Esophagus squamous epithelium (tissue), 4 donors: ENCODE data around the gene TCP11L1.

Experiments
- POLR2A ChIP-seq, 4 donors: fragments of 450-650 bp; IDR thresholded peaks; one replicate each; pipeline ENCODE4 v1.6.1; 2017; ENCODE audit warnings: antibody characterized with exemption in 4 of 4, mild to moderate bottlenecking in 4 of 4, moderate library complexity in 3 of 4
- TF ChIP-seq, protein P1 (sequence below), 6 experiments: fragments of 450-650 bp in 4 of 6; fragments of 200-600 bp in 2 of 6; sonication (generic) in 2 of 6; IDR thresholded peaks; one replicate each; pipeline ENCODE4 v1.5.1; 2016 to 2019; ENCODE audit warnings: antibody characterized with exemption in 6 of 6, mild to moderate bottlenecking in 4 of 6, moderate library complexity in 4 of 6

DNA sequence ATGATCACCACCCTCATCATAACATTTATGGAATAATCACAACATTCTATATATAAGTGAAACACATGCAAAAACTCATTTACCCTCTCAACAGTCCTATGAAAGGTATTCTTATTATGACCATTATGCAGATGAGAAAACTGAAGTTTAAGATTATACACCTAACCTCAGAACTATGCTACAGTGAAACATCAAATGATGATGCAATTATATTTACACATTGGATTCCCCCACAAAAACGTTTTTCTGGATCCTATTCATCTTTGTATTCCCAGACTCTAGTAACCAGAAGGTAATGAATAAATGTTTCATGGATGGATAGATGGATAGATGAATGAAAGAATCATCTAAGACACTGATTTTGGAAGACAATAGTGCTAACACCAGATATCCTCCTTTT is 54.8 kb downstream of the TCP11L1 start:
- TF ChIP-seq, protein P1, sequence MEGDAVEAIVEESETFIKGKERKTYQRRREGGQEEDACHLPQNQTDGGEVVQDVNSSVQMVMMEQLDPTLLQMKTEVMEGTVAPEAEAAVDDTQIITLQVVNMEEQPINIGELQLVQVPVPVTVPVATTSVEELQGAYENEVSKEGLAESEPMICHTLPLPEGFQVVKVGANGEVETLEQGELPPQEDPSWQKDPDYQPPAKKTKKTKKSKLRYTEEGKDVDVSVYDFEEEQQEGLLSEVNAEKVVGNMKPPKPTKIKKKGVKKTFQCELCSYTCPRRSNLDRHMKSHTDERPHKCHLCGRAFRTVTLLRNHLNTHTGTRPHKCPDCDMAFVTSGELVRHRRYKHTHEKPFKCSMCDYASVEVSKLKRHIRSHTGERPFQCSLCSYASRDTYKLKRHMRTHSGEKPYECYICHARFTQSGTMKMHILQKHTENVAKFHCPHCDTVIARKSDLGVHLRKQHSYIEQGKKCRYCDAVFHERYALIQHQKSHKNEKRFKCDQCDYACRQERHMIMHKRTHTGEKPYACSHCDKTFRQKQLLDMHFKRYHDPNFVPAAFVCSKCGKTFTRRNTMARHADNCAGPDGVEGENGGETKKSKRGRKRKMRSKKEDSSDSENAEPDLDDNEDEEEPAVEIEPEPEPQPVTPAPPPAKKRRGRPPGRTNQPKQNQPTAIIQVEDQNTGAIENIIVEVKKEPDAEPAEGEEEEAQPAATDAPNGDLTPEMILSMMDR (IDR thresholded peaks at IDR 0.05): no peak
- TF ChIP-seq POLR2A (IDR thresholded peaks at IDR 0.05): no peak
